Body of pancreas (tissue), 4 donors: Measurements from ENCODE around the gene BCCIP.

Experiments
- POLR2A ChIP-seq, 3 donors: fragments of 450-650 bp; IDR thresholded peaks; one replicate each; pipeline ENCODE4 v1.6.1; 2016; ENCODE audit warnings: antibody characterized with exemption in 3 of 3, mild to moderate bottlenecking in 2 of 3
- TF ChIP-seq, protein P1 (sequence below), 7 experiments: fragments of 450-650 bp in 4 of 7; fragments of 200-600 bp in 3 of 7; sonication (generic) in 3 of 7; IDR thresholded peaks; one replicate each; pipeline ENCODE4 v1.5.1; 2016 to 2019; ENCODE audit warnings: antibody characterized with exemption in 7 of 7

DNA sequence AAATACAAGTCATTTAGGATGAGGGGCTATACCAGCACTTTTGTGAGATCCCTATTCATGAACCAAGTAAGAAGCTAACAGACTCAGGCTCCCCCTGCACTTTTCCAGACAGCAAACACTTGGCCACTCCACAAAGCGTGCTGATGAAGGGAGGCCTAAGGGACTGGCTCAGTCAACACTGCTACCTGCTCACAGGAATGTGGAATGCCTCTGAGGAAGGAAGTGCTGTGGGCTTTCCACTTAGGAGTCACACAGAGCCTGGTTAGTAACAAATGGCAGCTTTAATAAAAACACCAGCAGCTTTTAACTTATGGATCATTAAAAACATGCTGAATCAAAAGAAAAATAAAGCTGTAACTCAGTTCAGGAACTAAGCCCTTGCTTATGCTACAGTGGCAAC is 15.3 kb upstream of the BCCIP start:
- TF ChIP-seq POLR2A (IDR thresholded peaks at IDR 0.05), result no peak
- TF ChIP-seq, protein P1, sequence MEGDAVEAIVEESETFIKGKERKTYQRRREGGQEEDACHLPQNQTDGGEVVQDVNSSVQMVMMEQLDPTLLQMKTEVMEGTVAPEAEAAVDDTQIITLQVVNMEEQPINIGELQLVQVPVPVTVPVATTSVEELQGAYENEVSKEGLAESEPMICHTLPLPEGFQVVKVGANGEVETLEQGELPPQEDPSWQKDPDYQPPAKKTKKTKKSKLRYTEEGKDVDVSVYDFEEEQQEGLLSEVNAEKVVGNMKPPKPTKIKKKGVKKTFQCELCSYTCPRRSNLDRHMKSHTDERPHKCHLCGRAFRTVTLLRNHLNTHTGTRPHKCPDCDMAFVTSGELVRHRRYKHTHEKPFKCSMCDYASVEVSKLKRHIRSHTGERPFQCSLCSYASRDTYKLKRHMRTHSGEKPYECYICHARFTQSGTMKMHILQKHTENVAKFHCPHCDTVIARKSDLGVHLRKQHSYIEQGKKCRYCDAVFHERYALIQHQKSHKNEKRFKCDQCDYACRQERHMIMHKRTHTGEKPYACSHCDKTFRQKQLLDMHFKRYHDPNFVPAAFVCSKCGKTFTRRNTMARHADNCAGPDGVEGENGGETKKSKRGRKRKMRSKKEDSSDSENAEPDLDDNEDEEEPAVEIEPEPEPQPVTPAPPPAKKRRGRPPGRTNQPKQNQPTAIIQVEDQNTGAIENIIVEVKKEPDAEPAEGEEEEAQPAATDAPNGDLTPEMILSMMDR (IDR thresholded peaks at IDR 0.05), result no peak
